T-helper 1 cell treated with Interleukin-12 subunit alpha and Interleukin-12 subunit beta and Interleukin-4 antibody, amounts not matched to agents 30 ng/mL and 1 ng/mL, for 36 hours (primary cell): ENCODE measurements around the gene SLC9A5. TPM values are rescaled to one million over a fixed set of nuclear protein-coding genes. Genes with fewer than 3 reads are reported as not detected.

ENCODE experiments used
- intact Hi-C: fragments of 100-400 bp; cut with micrococcal nuclease; formaldehyde crosslinking; loops from one replicate; pipeline ENCODE4 v1.15.1; 2024
- total RNA-seq: library from RNA; stranded (reverse); gene quantifications from 2 replicates; pipeline ENCODE4 v1.2.3, GENCODE V29; 2022

Gene SLC9A5
- total RNA-seq, 1 donor from 2014 or later, result 3.5 TPM

DNA sequence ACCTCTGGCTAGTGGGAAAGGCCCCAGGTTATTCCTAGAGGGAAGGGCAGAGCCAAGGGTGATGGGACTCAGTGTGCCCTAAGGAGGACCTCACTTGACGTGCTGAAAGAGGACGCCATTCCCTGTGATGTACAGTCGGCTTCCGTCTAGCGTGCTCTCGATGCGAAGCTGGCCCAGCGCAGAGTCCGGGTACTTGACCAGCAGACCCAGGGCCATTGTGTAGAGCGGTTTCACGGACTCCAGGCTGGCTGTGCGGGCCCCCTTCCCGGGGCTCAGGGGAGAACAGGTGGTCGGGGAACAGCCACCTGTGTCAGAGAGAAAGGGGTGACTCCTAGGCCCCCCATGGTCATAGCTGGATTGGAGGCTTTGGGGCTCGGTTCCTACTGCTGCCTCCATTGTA lies 50.5 kb downstream of the SLC9A5 start:
- intact Hi-C loops, result no loop called here

- intact Hi-C loops, result no loop called here
Measured at GRCh38 chr16:67301080-67301782, 52.5 kb downstream of the SLC9A5 start.

- intact Hi-C loops, result no loop called here
Measured at GRCh38 chr16:67302076-67302475, 53.3 kb downstream of the SLC9A5 start.

GRCh38 chr16:67302970-67303369 lies 54.2 kb downstream of the SLC9A5 start:
- intact Hi-C loops, result no loop called here

DNA sequence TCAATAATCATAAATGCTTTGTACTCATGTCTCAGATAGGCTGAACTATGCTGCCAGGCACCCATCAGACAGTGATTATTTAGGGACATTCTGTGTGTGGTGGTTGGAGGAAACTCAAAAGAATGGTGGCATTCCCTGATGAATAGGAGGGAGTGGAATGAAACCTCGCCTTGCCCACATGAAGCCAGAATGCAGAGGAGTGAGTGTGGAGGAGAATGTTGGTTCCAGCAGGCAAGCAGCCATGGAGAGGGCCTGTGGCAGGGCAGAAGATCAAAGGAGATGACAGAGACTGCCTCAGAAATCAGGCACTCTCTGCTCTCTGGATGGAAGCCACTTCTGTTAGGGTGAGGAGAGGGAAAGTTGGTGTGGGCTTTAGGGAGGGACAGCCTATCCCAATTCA lies 55.2 kb downstream of the SLC9A5 start:
- intact Hi-C loops, result no loop called here

GRCh38 chr16:67305216-67306071 lies 56.7 kb downstream of the SLC9A5 start:
- intact Hi-C loops, result no loop called here

DNA sequence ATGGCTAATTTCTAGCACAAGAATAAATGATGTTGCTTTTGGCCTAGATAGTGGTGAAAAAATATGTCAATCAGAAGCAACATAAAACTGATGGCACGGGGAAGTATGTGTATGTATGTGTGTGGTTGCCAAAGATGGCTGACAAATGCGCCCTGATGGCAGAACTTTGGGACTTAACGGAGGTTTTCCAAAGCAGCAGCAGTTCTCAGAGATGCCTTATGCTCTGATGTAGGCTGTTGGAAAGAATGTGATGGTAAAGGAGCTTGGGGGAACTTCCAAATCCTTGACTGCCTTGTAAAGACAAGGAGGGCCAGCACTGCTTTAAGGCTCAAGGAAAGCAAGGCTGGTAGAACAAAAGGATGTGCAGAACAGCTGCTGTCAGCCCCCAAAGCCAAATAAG lies 61.8 kb downstream of the SLC9A5 start:
- intact Hi-C loops, result no loop called here

- intact Hi-C loops, result loop anchor here (1.0 kb wide), 3 partner anchors 33 to 120 kb away; partner anchors contain the start of genes E2F4, FHOD1 and PLEKHG4
Measured at GRCh38 chr16:67311607-67312488, 63.1 kb downstream of the SLC9A5 start.

DNA sequence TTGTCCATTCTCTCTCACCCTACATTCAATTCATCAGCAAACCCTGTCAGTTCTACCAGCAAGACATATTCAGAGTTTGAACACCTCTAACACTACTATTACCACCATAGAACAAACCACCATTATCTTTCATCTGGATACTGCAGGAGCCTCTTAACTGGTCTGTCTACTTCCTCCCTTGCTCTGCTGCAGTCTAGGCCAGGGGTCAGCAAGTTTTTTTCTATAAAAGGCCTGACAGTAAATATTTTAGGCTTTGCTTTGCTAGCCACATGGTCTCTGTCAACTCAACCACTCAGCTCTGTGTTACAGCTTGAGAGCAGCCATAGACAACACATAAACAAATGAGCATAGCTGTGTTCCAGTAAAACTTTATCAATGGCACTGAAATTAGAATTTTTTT lies 63.9 kb downstream of the SLC9A5 start:
- intact Hi-C loops, result no loop called here

GRCh38 chr16:67317853-67318252 lies 69.1 kb downstream of the SLC9A5 start:
- intact Hi-C loops, result no loop called here

Other genes with a start within 250 kb of the SLC9A5 start
- 216 and 221 TPM in 2 replicates for gene CBFB, start 219.8 kb upstream of the SLC9A5 start, total RNA-seq
- gene PHAF1, start 139.0 kb upstream of the SLC9A5 start, total RNA-seq, result 19.6 and 19.9 TPM in 2 replicates
- gene B3GNT9, start 98.0 kb upstream of the SLC9A5 start, total RNA-seq, result 15.1 and 16.7 TPM in 2 replicates
- 85.9 and 89.9 TPM in 2 replicates for gene TRADD, start 89.1 kb upstream of the SLC9A5 start, total RNA-seq
- 54.5 and 57.3 TPM in 2 replicates for gene FBXL8, start 89.0 kb upstream of the SLC9A5 start, total RNA-seq
- 98.7 and 111 TPM in 2 replicates for gene HSF4, start 84.2 kb upstream of the SLC9A5 start, total RNA-seq
- gene NOL3, start 78.4 kb upstream of the SLC9A5 start, total RNA-seq, result 49.5 and 53.5 TPM in 2 replicates
- gene MATCAP1, start 65.0 kb upstream of the SLC9A5 start, total RNA-seq, result 79.1 and 79.7 TPM in 2 replicates
- gene EXOC3L1, start 58.8 kb upstream of the SLC9A5 start, total RNA-seq, result 0.42 and 0.61 TPM in 2 replicates
- gene E2F4, start 56.8 kb upstream of the SLC9A5 start, total RNA-seq, result 137 and 146 TPM in 2 replicates
- 8.0 and 8.9 TPM in 2 replicates for gene ELMO3, start 49.8 kb upstream of the SLC9A5 start, total RNA-seq
- 52.6 and 52.9 TPM in 2 replicates for gene TMEM208, start 21.8 kb upstream of the SLC9A5 start, total RNA-seq
- 104 and 106 TPM in 2 replicates for gene FHOD1, start 1.5 kb upstream of the SLC9A5 start, total RNA-seq
- 23.0 and 25.4 TPM in 2 replicates for gene PLEKHG4, start 30.6 kb downstream of the SLC9A5 start, total RNA-seq
- gene KCTD19, start 77.8 kb downstream of the SLC9A5 start, total RNA-seq, result 0.10 TPM in 1 of 2 replicates, not detected in the other
- 0.51 TPM in 1 of 2 replicates, not detected in the other for gene LRRC36, start 77.8 kb downstream of the SLC9A5 start, total RNA-seq
- gene TPPP3, start 144.5 kb downstream of the SLC9A5 start, total RNA-seq, result not detected in 2 replicates
- 0.15 and 0.42 TPM in 2 replicates for gene ZDHHC1, start 167.5 kb downstream of the SLC9A5 start, total RNA-seq
- gene HSD11B2, start 182.1 kb downstream of the SLC9A5 start, total RNA-seq, result 0.29 TPM in 1 of 2 replicates, not detected in the other
- 69.7 and 70.7 TPM in 2 replicates for gene ATP6V0D1, start 232.2 kb downstream of the SLC9A5 start, total RNA-seq
- not detected in 2 replicates for gene AGRP, start 234.6 kb downstream of the SLC9A5 start, total RNA-seq